Measurements from ENCODE around the gene KANK4.

KANK4 gene

DNA sequence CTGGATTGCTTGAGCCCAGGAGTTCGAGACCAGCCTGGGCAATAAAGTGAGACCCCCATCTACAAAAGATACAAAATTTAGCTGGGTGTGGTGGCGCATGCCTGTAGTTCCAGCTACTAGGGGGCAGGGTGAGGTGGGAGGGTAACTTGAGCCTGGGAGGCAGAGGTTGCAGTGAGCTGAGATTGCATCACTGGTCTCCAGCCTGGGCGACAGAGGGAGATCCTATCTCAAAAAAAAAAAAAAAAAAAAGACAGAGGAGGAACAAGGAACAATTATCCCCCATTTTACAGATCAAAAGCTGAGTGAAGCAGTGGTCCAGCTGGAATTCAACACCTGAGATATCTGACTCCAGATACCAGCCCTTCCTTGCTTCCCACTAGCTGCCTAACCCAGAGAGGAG is 89.8 kb downstream of the KANK4 start:
- H3K9me3 ChIP-seq (ENCODE audit: insufficient read depth, low read length, severe bottlenecking), result no peaks in the 10 kb centered on the region
- H4K20me1 ChIP-seq (ENCODE audit: insufficient read depth, low read length), result no peaks in the 10 kb centered on the region
- H2AFZ ChIP-seq (ENCODE audit: low read depth, low read length), result no peak overlapping the region
- ATAC-seq (ENCODE audit: insufficient read depth, low read depth) (no peak), DNase-seq (no peak)
- no peak overlapping the region for H3K9ac ChIP-seq (ENCODE audit: low read depth, low read length)
- no peaks in the 10 kb centered on the region for H3K36me3 ChIP-seq (ENCODE audit: insufficient read depth, low read length)
- TF ChIP-seq, protein P1, sequence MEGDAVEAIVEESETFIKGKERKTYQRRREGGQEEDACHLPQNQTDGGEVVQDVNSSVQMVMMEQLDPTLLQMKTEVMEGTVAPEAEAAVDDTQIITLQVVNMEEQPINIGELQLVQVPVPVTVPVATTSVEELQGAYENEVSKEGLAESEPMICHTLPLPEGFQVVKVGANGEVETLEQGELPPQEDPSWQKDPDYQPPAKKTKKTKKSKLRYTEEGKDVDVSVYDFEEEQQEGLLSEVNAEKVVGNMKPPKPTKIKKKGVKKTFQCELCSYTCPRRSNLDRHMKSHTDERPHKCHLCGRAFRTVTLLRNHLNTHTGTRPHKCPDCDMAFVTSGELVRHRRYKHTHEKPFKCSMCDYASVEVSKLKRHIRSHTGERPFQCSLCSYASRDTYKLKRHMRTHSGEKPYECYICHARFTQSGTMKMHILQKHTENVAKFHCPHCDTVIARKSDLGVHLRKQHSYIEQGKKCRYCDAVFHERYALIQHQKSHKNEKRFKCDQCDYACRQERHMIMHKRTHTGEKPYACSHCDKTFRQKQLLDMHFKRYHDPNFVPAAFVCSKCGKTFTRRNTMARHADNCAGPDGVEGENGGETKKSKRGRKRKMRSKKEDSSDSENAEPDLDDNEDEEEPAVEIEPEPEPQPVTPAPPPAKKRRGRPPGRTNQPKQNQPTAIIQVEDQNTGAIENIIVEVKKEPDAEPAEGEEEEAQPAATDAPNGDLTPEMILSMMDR (IDR thresholded peaks at IDR 0.05; ENCODE audit: borderline replicate concordance, extremely low read depth, low read length, poor library complexity, severe bottlenecking), result no peak
- TF ChIP-seq EZH2 (IDR thresholded peaks at IDR 0.05; ENCODE audit: borderline replicate concordance, low read depth, low read length, severe bottlenecking), result no peak
- H3K4me2 ChIP-seq (ENCODE audit: insufficient read depth, low read length), result no peak overlapping the region
- no peak overlapping the region for H3K4me3 ChIP-seq (ENCODE audit: low read depth in 1 of 2, low read length in 2 of 2)
- no peak overlapping the region for H3K27ac ChIP-seq (ENCODE audit: low read length)
- H3K79me2 ChIP-seq (ENCODE audit: insufficient read depth, low read length), result no peaks in the 10 kb centered on the region
- H3K4me1 ChIP-seq (ENCODE audit: insufficient read depth, low read length), result no peaks in the 10 kb centered on the region
- peaks cover 7% of the 10 kb centered on the region for H3K27me3 ChIP-seq (ENCODE audit: insufficient read depth, low read length, poor library complexity)

DNA sequence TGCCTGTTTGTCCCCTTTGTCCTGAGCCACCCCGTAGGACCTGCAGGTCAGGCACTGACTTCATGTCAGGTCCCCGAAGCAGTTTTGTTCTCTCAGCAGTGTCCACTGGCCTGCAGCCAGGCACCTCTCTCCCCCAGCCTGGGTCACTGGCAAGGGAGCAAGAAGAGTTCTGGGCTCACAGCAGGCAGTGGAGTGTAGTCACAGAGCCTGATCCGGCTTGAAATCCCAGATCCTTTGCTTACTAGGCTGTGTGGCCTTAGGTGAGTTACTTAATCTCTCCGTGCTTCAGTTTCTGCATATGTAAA is 90.4 kb downstream of the KANK4 start:
- H3K79me2 ChIP-seq (ENCODE audit: insufficient read depth, low read length), result no peaks in the 10 kb centered on the region
- H3K4me3 ChIP-seq (ENCODE audit: low read depth in 1 of 2, low read length in 2 of 2), result no peak overlapping the region
- H3K27me3 ChIP-seq (ENCODE audit: insufficient read depth, low read length, poor library complexity), result peaks cover 7% of the 10 kb centered on the region
- H4K20me1 ChIP-seq (ENCODE audit: insufficient read depth, low read length), result no peaks in the 10 kb centered on the region
- no peak overlapping the region for H2AFZ ChIP-seq (ENCODE audit: low read depth, low read length)
- H3K9me3 ChIP-seq (ENCODE audit: insufficient read depth, low read length, severe bottlenecking), result no peaks in the 10 kb centered on the region
- no peaks in the 10 kb centered on the region for H3K4me1 ChIP-seq (ENCODE audit: insufficient read depth, low read length)
- H3K27ac ChIP-seq (ENCODE audit: low read length), result no peak overlapping the region
- H3K36me3 ChIP-seq (ENCODE audit: insufficient read depth, low read length), result no peaks in the 10 kb centered on the region
- DNase-seq (no peak), ATAC-seq (ENCODE audit: insufficient read depth, low read depth) (no peak)
- no peak overlapping the region for H3K9ac ChIP-seq (ENCODE audit: low read depth, low read length)
- H3K4me2 ChIP-seq (ENCODE audit: insufficient read depth, low read length), result no peak overlapping the region
- TF ChIP-seq, protein P1 (IDR thresholded peaks at IDR 0.05; ENCODE audit: borderline replicate concordance, extremely low read depth, low read length, poor library complexity, severe bottlenecking), result no peak
- TF ChIP-seq EZH2 (IDR thresholded peaks at IDR 0.05; ENCODE audit: borderline replicate concordance, low read depth, low read length, severe bottlenecking), result no peak

DNA sequence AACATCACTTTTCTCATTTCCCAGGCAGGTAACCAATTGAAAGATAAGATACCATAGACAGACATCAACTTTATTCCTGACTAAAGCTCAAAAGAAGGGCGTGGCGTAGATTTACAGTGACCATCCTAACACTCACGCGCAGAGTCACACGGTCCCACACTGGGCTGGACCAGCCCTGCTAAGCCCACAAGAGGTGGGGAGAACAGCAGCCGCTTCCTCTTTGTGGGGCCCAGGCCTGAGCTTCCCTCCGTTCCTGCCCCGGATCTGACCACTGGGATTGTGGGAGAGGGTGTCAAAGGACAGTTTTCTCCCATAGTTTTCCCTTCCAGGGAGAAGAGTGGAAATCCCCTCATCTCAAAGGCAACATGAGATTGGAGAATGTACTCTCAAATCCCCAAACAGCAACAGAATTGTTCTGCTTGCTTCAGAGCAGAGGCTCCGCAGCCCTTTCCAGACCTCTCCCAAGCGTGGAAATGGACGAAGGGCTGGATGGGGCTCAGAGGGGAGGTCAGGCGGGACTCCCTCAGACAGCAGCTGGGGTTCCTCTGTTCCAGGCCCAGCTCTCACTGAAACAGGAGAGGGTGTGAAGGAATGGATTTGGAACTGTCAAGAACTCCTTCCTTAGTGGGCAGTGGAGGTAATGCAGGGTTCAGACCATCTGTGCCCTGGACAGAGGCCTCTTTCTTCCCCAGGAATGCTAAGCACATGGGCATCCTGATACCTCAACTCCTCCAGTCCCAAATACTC is 90.9 kb downstream of the KANK4 start:
- Histone ChIP-seq H3K9ac (ENCODE audit: low read depth, low read length) (no peak overlapping the region), H3K4me1 (ENCODE audit: insufficient read depth, low read length) (no peaks in the 10 kb centered on the region), H3K4me2 (ENCODE audit: insufficient read depth, low read length) (no peak overlapping the region)

More for the DNA sequence above, 90.9 kb downstream of the KANK4 start:
- peaks cover 7% of the 10 kb centered on the region for H3K27me3 ChIP-seq (ENCODE audit: insufficient read depth, low read length, poor library complexity)
- TF ChIP-seq, protein P1 (IDR thresholded peaks at IDR 0.05; ENCODE audit: borderline replicate concordance, extremely low read depth, low read length, poor library complexity, severe bottlenecking), result no peak
- TF ChIP-seq EZH2 (IDR thresholded peaks at IDR 0.05; ENCODE audit: borderline replicate concordance, low read depth, low read length, severe bottlenecking), result no peak
- H4K20me1 ChIP-seq (ENCODE audit: insufficient read depth, low read length), result no peaks in the 10 kb centered on the region
- DNase-seq (no peak), ATAC-seq (ENCODE audit: insufficient read depth, low read depth) (no peak)
- H3K79me2 ChIP-seq (ENCODE audit: insufficient read depth, low read length), result no peaks in the 10 kb centered on the region
- no peaks in the 10 kb centered on the region for H3K9me3 ChIP-seq (ENCODE audit: insufficient read depth, low read length, severe bottlenecking)
- no peaks in the 10 kb centered on the region for H3K36me3 ChIP-seq (ENCODE audit: insufficient read depth, low read length)
- no peak overlapping the region for H2AFZ ChIP-seq (ENCODE audit: low read depth, low read length)
- H3K4me3 ChIP-seq (ENCODE audit: low read depth in 1 of 2, low read length in 2 of 2), result no peak overlapping the region
- no peak overlapping the region for H3K27ac ChIP-seq (ENCODE audit: low read length)
